Vagina (tissue), 2 donors: ENCODE data around the gene APRT.

ENCODE experiments used
- CTCF ChIP-seq, 3 experiments: fragments of 450-650 bp in 2 of 3; fragments of 200-600 bp in 1 of 3; sonication (generic) in 1 of 3; IDR thresholded peaks; one replicate each; pipeline ENCODE4 v1.5.1; 2017 to 2019; ENCODE audit warnings: antibody characterized with exemption in 3 of 3, mild to moderate bottlenecking in 2 of 3, moderate library complexity in 2 of 3
- POLR2AphosphoS5 ChIP-seq, 2 donors: sonication (generic); formaldehyde crosslinking; IDR thresholded peaks; one replicate each; pipeline ENCODE4 v1.9.0; 2017; ENCODE audit warnings: antibody characterized with exemption in 2 of 2, mild to moderate bottlenecking in 2 of 2, low read depth in 1 of 2; ENCODE audit not compliant: insufficient read depth in 1 of 2

GRCh38 chr16:88773812-88774291 is 37.9 kb downstream of the APRT start:
- TF ChIP-seq POLR2AphosphoS5 (IDR thresholded peaks at IDR 0.05; ENCODE audit: insufficient read depth in 1 of 2, low read depth in 1 of 2) (peak in 1 of 2 donors; percentile 19), CTCF (IDR thresholded peaks at IDR 0.05) (no peak)
